CD8-positive, alpha-beta memory T cell (primary cell): ENCODE data around the gene TCL1A. TPM values are rescaled to one million over a fixed set of nuclear protein-coding genes. Genes with fewer than 3 reads are reported as not detected.

Experiments
- CTCF ChIA-PET: fragments of 350-600 bp; sonication (Branson Sonifier 250); formaldehyde crosslinking; loops from one replicate; lab custom pipeline; 2021; ENCODE audit warnings: antibody characterized with exemption; lab: Charles Lee
- POLR2A ChIA-PET: fragments of 350-600 bp; sonication (Branson Sonifier 250); formaldehyde crosslinking; loops from one replicate; lab custom pipeline; 2021; ENCODE audit warnings: antibody characterized with exemption; lab: Charles Lee
- DNase-seq, 5 donors: peaks; one replicate each; pipeline versions ENCODE4 v3.0.0 to v3.0.0-alpha.2; 2020 to 2022; ENCODE audit warnings: mixed read lengths in 1 of 5
- H3K27ac ChIP-seq: one replicate; pipeline ENCODE4 v1.7.0; 2013; ENCODE audit warnings: low read depth, mild to moderate bottlenecking, low read length, moderate library complexity
- H3K27me3 ChIP-seq: 2 replicates; pipeline ENCODE4 v1.7.0; 2013; ENCODE audit warnings: low read length, mild to moderate bottlenecking; ENCODE audit not compliant: insufficient read depth, poor library complexity, severe bottlenecking
- H3K36me3 ChIP-seq: 2 replicates; pipeline ENCODE4 v1.7.0; 2013; ENCODE audit warnings: mild to moderate bottlenecking, low read length, moderate library complexity; ENCODE audit not compliant: insufficient read depth
- H3K4me1 ChIP-seq: 2 replicates; pipeline ENCODE4 v1.7.0; 2013; ENCODE audit warnings: mild to moderate bottlenecking, low read length, moderate library complexity; ENCODE audit not compliant: insufficient read depth
- H3K4me3 ChIP-seq: 2 replicates; pipeline ENCODE4 v1.7.0; 2013; ENCODE audit warnings: mild to moderate bottlenecking, low read length
- H3K9me3 ChIP-seq: 2 replicates; pipeline ENCODE4 v1.7.0; 2013; ENCODE audit warnings: mild to moderate bottlenecking, low read length
- H3K27ac Mint-ChIP-seq, 8 donors: one replicate each; pipeline ENCODE4 v1.8.0; 2020 to 2021; ENCODE audit warnings: mixed read lengths in 8 of 8, mild to moderate bottlenecking in 6 of 8, inconsistent platforms in 3 of 8, moderate library complexity in 3 of 8
- H3K27me3 Mint-ChIP-seq, 2 donors: one replicate each; pipeline ENCODE4 v1.8.0; 2020 to 2021; ENCODE audit warnings: mixed read lengths in 2 of 2, mild to moderate bottlenecking in 1 of 2, moderate library complexity in 1 of 2
- H3K36me3 Mint-ChIP-seq, 3 donors: one replicate each; pipeline ENCODE4 v1.8.0; 2020 to 2021; ENCODE audit warnings: mixed read lengths in 3 of 3, inconsistent platforms in 1 of 3, mild to moderate bottlenecking in 1 of 3
- H3K4me1 Mint-ChIP-seq, 3 donors: one replicate each; pipeline ENCODE4 v1.8.0; 2020 to 2021; ENCODE audit warnings: mixed read lengths in 3 of 3, inconsistent platforms in 1 of 3, mild to moderate bottlenecking in 1 of 3
- H3K4me3 Mint-ChIP-seq, 7 donors: one replicate each; pipeline ENCODE4 v1.8.0; 2020 to 2021; ENCODE audit warnings: mixed read lengths in 7 of 7, mild to moderate bottlenecking in 6 of 7, moderate library complexity in 4 of 7, inconsistent platforms in 2 of 7
- H3K9me3 Mint-ChIP-seq, 5 donors: one replicate each; pipeline ENCODE4 v1.8.0; 2020 to 2022; ENCODE audit warnings: mixed read lengths in 5 of 5, mild to moderate bottlenecking in 3 of 5, moderate library complexity in 2 of 5, inconsistent platforms in 1 of 5
- polyA plus RNA-seq: library from polyadenylated mRNA; unstranded; fragments of 300-500 nt; fragmentation: Illumina TruSeq; gene quantifications from one replicate; pipeline ENCODE4 v1.2.3, GENCODE V29; 2021
- total RNA-seq, 2 experiments: library from RNA; stranded (reverse); gene quantifications; one replicate each; pipeline ENCODE4 v1.2.3, GENCODE V29; 2021

TCL1A gene
- total and polyA plus RNA-seq, 3 experiments from 2014 or later = not detected

GRCh38 chr14:95722525-95723190 lies 8.7 kb upstream of the TCL1A start:
- Histone ChIP-seq H3K27me3 (no peaks in the 10 kb centered on the region), H3K4me3 (no peak overlapping the region), H3K4me1 (no peaks in the 10 kb centered on the region), H3K36me3 (no peaks in the 10 kb centered on the region), H3K9me3 (no peaks in the 10 kb centered on the region), H3K27ac (no peak overlapping the region)
- Mint-ChIP-seq H3K4me3 (no peak overlapping the region), H3K27ac (no peak overlapping the region), H3K36me3 (no peaks in the 10 kb centered on the region), H3K4me1 (no peaks in the 10 kb centered on the region), H3K9me3 (peaks cover 0 to 13% (median 9%) of the 10 kb centered on the region in 5 donors), H3K27me3 (peaks cover 7 to 50% of the 10 kb centered on the region in 2 donors)
- no peak for DNase-seq
- ChIA-PET CTCF (no interaction called here), POLR2A (no interaction called here)

DNA sequence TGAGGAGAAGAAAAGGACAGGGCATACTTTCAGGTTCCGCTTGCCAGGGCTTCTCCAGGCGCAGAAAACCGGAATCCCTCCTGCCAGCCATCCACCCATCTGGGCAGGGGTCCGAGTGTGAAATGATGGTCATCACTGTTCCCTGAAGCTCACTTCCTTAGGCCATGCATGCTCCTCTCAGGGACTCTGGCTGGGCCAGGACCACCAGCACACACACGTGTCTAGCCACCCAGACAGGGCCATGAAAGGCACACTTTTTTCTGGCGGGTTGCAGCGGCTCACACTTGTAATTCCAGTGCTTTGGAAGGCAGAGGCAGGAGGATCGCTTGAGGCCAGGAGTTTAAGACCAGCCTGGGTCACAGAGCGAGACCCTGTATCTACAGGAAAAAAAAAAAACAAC lies 1.5 kb downstream of the TCL1A start:
- Mint-ChIP-seq H3K4me1 (no peaks in the 10 kb centered on the region), H3K36me3 (no peaks in the 10 kb centered on the region), H3K4me3 (no peak overlapping the region), H3K27me3 (peaks cover 15 to 47% of the 10 kb centered on the region in 2 donors), H3K9me3 (no peaks in the 10 kb centered on the region), H3K27ac (no peak overlapping the region)
- ChIA-PET POLR2A (no interaction called here), CTCF (no interaction called here)
- Histone ChIP-seq H3K36me3 (no peaks in the 10 kb centered on the region), H3K4me3 (no peak overlapping the region), H3K27ac (no peak overlapping the region), H3K27me3 (no peaks in the 10 kb centered on the region), H3K4me1 (no peaks in the 10 kb centered on the region), H3K9me3 (no peaks in the 10 kb centered on the region)
- no peak for DNase-seq

DNA sequence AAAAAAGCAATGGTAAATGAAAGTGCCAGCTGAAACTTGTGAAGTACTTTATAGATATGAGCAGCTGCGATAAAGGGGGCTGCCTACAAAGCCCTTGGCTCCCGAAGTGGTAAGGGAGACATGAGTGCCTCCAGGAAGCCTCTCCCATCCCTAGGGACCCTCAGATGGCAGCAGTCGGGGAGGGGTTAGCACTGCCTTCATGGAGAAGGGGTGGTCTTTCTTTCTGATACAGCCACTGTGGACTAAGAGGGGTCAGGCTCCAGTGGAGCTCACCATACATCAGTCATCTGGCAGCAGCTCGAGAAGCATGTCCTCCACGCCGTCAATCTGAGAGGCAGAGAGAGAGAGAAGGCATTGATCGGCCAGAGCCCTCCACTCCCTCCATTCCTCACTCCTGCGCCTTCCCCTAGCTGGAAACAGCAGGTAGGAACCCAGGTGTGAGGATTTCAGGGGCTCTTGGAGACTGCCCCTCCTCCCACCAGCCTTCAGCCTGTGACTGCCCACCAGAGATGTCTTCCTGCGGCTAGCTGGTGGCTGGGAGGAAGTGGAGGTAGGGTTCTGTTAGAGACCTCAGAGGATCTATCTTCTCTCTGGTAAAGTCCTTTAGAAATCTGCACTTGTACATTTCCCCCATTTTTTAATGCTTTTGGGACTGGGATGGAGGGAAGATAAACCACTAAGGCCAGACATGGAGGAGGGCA lies 2.3 kb downstream of the TCL1A start:
- no peak overlapping the region for H3K4me3 Mint-ChIP-seq
- H3K4me3 ChIP-seq = no peak overlapping the region

DNA sequence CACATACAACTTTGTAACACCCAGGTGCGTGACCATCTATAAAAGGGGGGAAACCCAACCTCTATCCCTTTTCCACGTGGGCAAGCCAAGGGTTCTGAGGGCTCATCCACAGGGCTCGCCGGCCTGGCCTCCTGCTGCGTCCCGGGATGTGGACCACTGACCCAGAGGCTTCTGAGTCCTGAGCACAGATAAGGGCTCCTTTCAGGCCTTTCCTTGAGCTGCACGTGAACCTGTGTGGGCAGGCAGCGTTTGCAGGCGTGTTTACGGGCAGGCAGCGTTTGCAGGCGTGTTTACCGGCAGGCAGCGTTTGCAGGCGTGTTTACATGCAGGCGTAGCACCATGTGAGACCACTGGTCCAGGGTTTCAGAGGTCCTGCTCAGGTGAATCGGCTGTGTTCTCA lies 3.8 kb downstream of the TCL1A start:
- Mint-ChIP-seq H3K36me3 (no peaks in the 10 kb centered on the region), H3K27ac (no peak overlapping the region), H3K4me3 (no peak overlapping the region), H3K27me3 (peaks cover 14 to 56% of the 10 kb centered on the region in 2 donors), H3K9me3 (no peaks in the 10 kb centered on the region), H3K4me1 (no peaks in the 10 kb centered on the region)
- Histone ChIP-seq H3K4me1 (no peaks in the 10 kb centered on the region), H3K36me3 (no peaks in the 10 kb centered on the region), H3K27me3 (no peaks in the 10 kb centered on the region), H3K4me3 (no peak overlapping the region), H3K27ac (no peak overlapping the region), H3K9me3 (no peaks in the 10 kb centered on the region)
- DNase-seq = no peak
- ChIA-PET CTCF (no interaction called here), POLR2A (no interaction called here)

More for the DNA sequence above, 2.3 kb downstream of the TCL1A start:
- CTCF ChIA-PET = no interaction called here
- Histone ChIP-seq H3K9me3 (no peaks in the 10 kb centered on the region), H3K27me3 (no peaks in the 10 kb centered on the region), H3K27ac (no peak overlapping the region), H3K4me1 (no peaks in the 10 kb centered on the region), H3K36me3 (no peaks in the 10 kb centered on the region)
- Mint-ChIP-seq H3K9me3 (no peaks in the 10 kb centered on the region), H3K36me3 (no peaks in the 10 kb centered on the region), H3K27me3 (peaks cover 15 to 45% of the 10 kb centered on the region in 2 donors), H3K4me1 (no peaks in the 10 kb centered on the region), H3K27ac (peak overlapping the region in 1 of 8 donors; percentile 63)
- POLR2A ChIA-PET = no interaction called here
- no peak for DNase-seq

DNA sequence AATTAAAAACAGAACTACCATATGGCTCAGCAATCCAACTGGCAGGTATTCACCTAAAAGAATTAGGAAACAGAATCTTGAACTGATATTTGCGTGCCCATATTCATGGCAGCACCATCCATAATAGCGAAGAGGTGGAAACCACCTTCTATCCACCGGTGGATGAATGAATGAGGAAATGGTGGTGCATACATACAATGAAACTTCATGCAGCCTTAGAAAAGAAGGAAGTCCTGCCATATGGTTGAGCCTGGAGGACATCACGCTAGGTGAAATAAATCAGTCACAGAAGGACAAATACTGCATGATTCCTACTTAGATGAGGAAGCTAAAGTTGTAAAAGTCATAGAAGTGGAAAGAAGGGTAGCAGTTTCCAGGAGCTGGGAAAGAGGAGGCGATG lies 6.6 kb downstream of the TCL1A start:
- H3K9me3 Mint-ChIP-seq = peaks cover 0 to 2% (median 0%) of the 10 kb centered on the region in 5 donors
- no peak overlapping the region for H3K4me3 ChIP-seq
- no peaks in the 10 kb centered on the region for H3K36me3 ChIP-seq
- H3K27ac Mint-ChIP-seq = no peak overlapping the region
- H3K4me3 Mint-ChIP-seq = no peak overlapping the region
- no peaks in the 10 kb centered on the region for H3K9me3 ChIP-seq
- H3K27me3 ChIP-seq = no peaks in the 10 kb centered on the region
- DNase-seq = no peak
- ChIA-PET CTCF (no interaction called here), POLR2A (no interaction called here)
- H3K27me3 Mint-ChIP-seq = peaks cover 12 to 51% of the 10 kb centered on the region in 2 donors
- H3K36me3 Mint-ChIP-seq = no peaks in the 10 kb centered on the region
- no peak overlapping the region for H3K27ac ChIP-seq
- no peaks in the 10 kb centered on the region for H3K4me1 ChIP-seq
- no peaks in the 10 kb centered on the region for H3K4me1 Mint-ChIP-seq

DNA sequence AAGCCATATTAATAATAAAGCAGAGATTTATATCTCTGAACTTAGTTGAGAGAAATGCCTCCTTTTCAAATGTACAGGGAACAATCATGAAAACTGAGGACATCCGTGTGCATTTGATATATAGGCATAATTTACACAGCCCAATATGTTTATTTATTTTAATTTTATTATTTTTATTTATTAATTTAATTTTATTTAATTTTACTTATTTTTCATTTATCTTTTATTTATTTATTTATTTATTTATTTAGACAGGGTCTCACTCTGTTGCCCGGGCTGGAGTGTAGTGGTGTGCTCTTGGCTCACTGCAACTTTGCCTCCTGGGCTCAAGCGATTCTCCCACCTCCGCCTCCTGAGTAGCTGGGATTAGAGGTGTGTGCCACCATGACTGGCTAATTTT lies 8.4 kb downstream of the TCL1A start:
- ChIA-PET POLR2A (no interaction called here), CTCF (no interaction called here)
- Mint-ChIP-seq H3K9me3 (peaks cover 0 to 2% (median 0%) of the 10 kb centered on the region in 5 donors), H3K27me3 (peaks cover 10 to 55% of the 10 kb centered on the region in 2 donors), H3K36me3 (no peaks in the 10 kb centered on the region), H3K4me1 (no peaks in the 10 kb centered on the region), H3K27ac (no peak overlapping the region), H3K4me3 (no peak overlapping the region)
- Histone ChIP-seq H3K27ac (no peak overlapping the region), H3K9me3 (no peaks in the 10 kb centered on the region), H3K4me1 (no peaks in the 10 kb centered on the region), H3K36me3 (no peaks in the 10 kb centered on the region), H3K27me3 (no peaks in the 10 kb centered on the region), H3K4me3 (no peak overlapping the region)
- DNase-seq = no peak

DNA sequence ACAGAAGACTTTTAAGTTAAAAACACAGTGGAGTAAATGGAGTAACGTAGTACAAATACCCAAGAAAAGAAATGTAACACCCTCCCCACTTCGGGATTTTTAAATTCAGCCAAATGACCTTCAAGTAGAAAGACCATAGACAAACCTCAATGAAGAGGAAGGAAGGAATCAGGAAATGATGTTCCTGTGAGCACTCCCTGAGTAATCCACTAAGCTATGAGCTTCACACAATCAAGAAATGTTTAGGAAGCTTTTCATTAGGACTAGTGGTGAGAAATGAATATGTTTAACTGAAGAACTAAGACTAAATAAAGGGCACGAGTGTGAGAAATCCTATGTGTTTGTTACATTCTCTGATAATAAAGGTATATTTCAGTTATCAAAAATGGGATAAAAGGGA lies 10.1 kb downstream of the TCL1A start:
- Histone ChIP-seq H3K36me3 (no peaks in the 10 kb centered on the region), H3K9me3 (no peaks in the 10 kb centered on the region), H3K27me3 (no peaks in the 10 kb centered on the region), H3K4me3 (no peak overlapping the region), H3K4me1 (no peaks in the 10 kb centered on the region), H3K27ac (no peak overlapping the region)
- Mint-ChIP-seq H3K4me3 (no peak overlapping the region), H3K36me3 (no peaks in the 10 kb centered on the region), H3K9me3 (peaks cover 0 to 2% (median 0%) of the 10 kb centered on the region in 5 donors), H3K4me1 (no peaks in the 10 kb centered on the region), H3K27me3 (peaks cover 7 to 48% of the 10 kb centered on the region in 2 donors), H3K27ac (no peak overlapping the region)
- POLR2A ChIA-PET = no interaction called here
- CTCF ChIA-PET = no interaction called here
- DNase-seq = no peak

- H3K9me3 Mint-ChIP-seq = peaks cover 0 to 2% (median 0%) of the 10 kb centered on the region in 5 donors
- POLR2A ChIA-PET = no interaction called here
- no peak overlapping the region for H3K27ac Mint-ChIP-seq
- CTCF ChIA-PET = no interaction called here
- H3K4me3 Mint-ChIP-seq = no peak overlapping the region
- H3K27me3 Mint-ChIP-seq = peaks cover 7 to 46% of the 10 kb centered on the region in 2 donors
- no peaks in the 10 kb centered on the region for H3K36me3 ChIP-seq
- no peak for DNase-seq
- no peak overlapping the region for H3K27ac ChIP-seq
- no peaks in the 10 kb centered on the region for H3K36me3 Mint-ChIP-seq
- H3K4me1 Mint-ChIP-seq = no peaks in the 10 kb centered on the region
- H3K9me3 ChIP-seq = no peaks in the 10 kb centered on the region
- H3K4me3 ChIP-seq = no peak overlapping the region
- H3K27me3 ChIP-seq = no peaks in the 10 kb centered on the region
- H3K4me1 ChIP-seq = no peaks in the 10 kb centered on the region
These were observed 10.6 kb downstream of the TCL1A start for GRCh38 chr14:95703341-95703740.
